Stimulated activated naive B cell treated with anti-CD40 and anti-IgM and Interleukin-4, amounts not matched to agents 10 μg/mL and 1 μg/mL and 100 μg/mL, for 72 hours (primary cell): ENCODE measurements around the gene MRPL55.

ENCODE experiments used
- ATAC-seq, 2 donors: fragments of 150-1000 bp; cut with Tn5 transposase; replicated peaks; 2 replicates each; pipeline ENCODE4 v1.10.0; 2021; ENCODE audit warnings: moderate library complexity in 1 of 2
- DNase-seq: peaks from one replicate; pipeline ENCODE4 v3.0.0; 2021
- H3K27ac Mint-ChIP-seq: one replicate; pipeline ENCODE4 v1.8.0; 2022; ENCODE audit warnings: mild to moderate bottlenecking, mixed read lengths
- H3K27me3 Mint-ChIP-seq, 2 donors: one replicate each; pipeline ENCODE4 v1.8.0; 2022; ENCODE audit warnings: mixed read lengths in 2 of 2
- H3K36me3 Mint-ChIP-seq, 2 donors: one replicate each; pipeline ENCODE4 v1.8.0; 2022; ENCODE audit warnings: mixed read lengths in 2 of 2, mild to moderate bottlenecking in 1 of 2
- H3K4me1 Mint-ChIP-seq, 2 donors: one replicate each; pipeline ENCODE4 v1.8.0; 2022; ENCODE audit warnings: mixed read lengths in 2 of 2, mild to moderate bottlenecking in 1 of 2
- H3K4me3 Mint-ChIP-seq, 2 donors: one replicate each; pipeline ENCODE4 v1.8.0; 2022; ENCODE audit warnings: mild to moderate bottlenecking in 2 of 2, mixed read lengths in 2 of 2, moderate library complexity in 1 of 2
- H3K9me3 Mint-ChIP-seq, 2 donors: one replicate each; pipeline ENCODE4 v1.8.0; 2022; ENCODE audit warnings: mixed read lengths in 2 of 2, mild to moderate bottlenecking in 1 of 2

Gene MRPL55

GRCh38 chr1:228095161-228095560 is 13.9 kb downstream of the MRPL55 start:
- Mint-ChIP-seq H3K9me3 (peaks cover 10 to 12% of the 10 kb centered on the region in 2 donors), H3K27me3 (no peaks in the 10 kb centered on the region), H3K27ac (peak overlapping the region; percentile 34), H3K4me3 (no peak overlapping the region), H3K4me1 (peaks cover 29 to 70% of the 10 kb centered on the region in 2 donors), H3K36me3 (peaks cover 58 to 71% of the 10 kb centered on the region in 2 donors)
- DNase-seq (no peak), ATAC-seq (no peak)

GRCh38 chr1:228094432-228095016 is 14.6 kb downstream of the MRPL55 start:
- Mint-ChIP-seq H3K27ac (peak overlapping the region; percentile 34), H3K9me3 (peaks cover 10 to 12% of the 10 kb centered on the region in 2 donors), H3K27me3 (no peaks in the 10 kb centered on the region), H3K4me1 (peaks cover 34 to 70% of the 10 kb centered on the region in 2 donors), H3K4me3 (no peak overlapping the region), H3K36me3 (peaks cover 52 to 71% of the 10 kb centered on the region in 2 donors)
- DNase-seq = no peak
- no peak for ATAC-seq

- Mint-ChIP-seq H3K4me3 (no peak overlapping the region), H3K27ac (no peak overlapping the region), H3K4me1 (peaks cover 40 to 73% of the 10 kb centered on the region in 2 donors), H3K27me3 (no peaks in the 10 kb centered on the region), H3K9me3 (peaks cover 10 to 12% of the 10 kb centered on the region in 2 donors), H3K36me3 (peaks cover 45 to 70% of the 10 kb centered on the region in 2 donors)
- ATAC-seq = no peak
- no peak for DNase-seq
Observed at GRCh38 chr1:228093050-228093906, 15.8 kb downstream of the MRPL55 start.

- DNase-seq = no peak
- H3K27ac Mint-ChIP-seq = no peak overlapping the region
- ATAC-seq = no peak
- H3K27me3 Mint-ChIP-seq = no peaks in the 10 kb centered on the region
- H3K4me1 Mint-ChIP-seq = peaks cover 46 to 79% of the 10 kb centered on the region in 2 donors
- H3K36me3 Mint-ChIP-seq = peaks cover 46 to 72% of the 10 kb centered on the region in 2 donors
- H3K9me3 Mint-ChIP-seq = peaks cover 10 to 12% of the 10 kb centered on the region in 2 donors
- no peak overlapping the region for H3K4me3 Mint-ChIP-seq
Observed at GRCh38 chr1:228092342-228093049, 16.6 kb downstream of the MRPL55 start.

GRCh38 chr1:228091084-228091483 is 18.0 kb downstream of the MRPL55 start:
- H3K4me1 Mint-ChIP-seq = peaks cover 51 to 80% of the 10 kb centered on the region in 2 donors
- peaks cover 44 to 67% of the 10 kb centered on the region in 2 donors for H3K36me3 Mint-ChIP-seq
- DNase-seq (no peak), ATAC-seq (no peak)
- no peaks in the 10 kb centered on the region for H3K27me3 Mint-ChIP-seq
- peaks cover 10 to 12% of the 10 kb centered on the region in 2 donors for H3K9me3 Mint-ChIP-seq
- no peak overlapping the region for H3K27ac Mint-ChIP-seq
- no peak overlapping the region for H3K4me3 Mint-ChIP-seq

- H3K36me3 Mint-ChIP-seq = peaks cover 40 to 65% of the 10 kb centered on the region in 2 donors
Observed at GRCh38 chr1:228090613-228091081, 18.5 kb downstream of the MRPL55 start.

GRCh38 chr1:228089519-228090380 is 19.3 kb downstream of the MRPL55 start:
- Mint-ChIP-seq H3K9me3 (peaks cover 5 to 6% of the 10 kb centered on the region in 2 donors), H3K27me3 (no peaks in the 10 kb centered on the region), H3K4me3 (peak overlapping the region; percentile 51 to 62), H3K27ac (peak overlapping the region; percentile 84), H3K36me3 (peaks cover 31 to 65% of the 10 kb centered on the region in 2 donors), H3K4me1 (peaks cover 51 to 80% of the 10 kb centered on the region in 2 donors)
- DNase-seq (no peak), ATAC-seq (peak; percentile 83 to 87)

More at GRCh38 chr1:228090613-228091081, 18.5 kb downstream of the MRPL55 start:
- H3K27ac Mint-ChIP-seq = peak overlapping the region; percentile 42
- H3K9me3 Mint-ChIP-seq = peaks cover 10 to 11% of the 10 kb centered on the region in 2 donors
- H3K27me3 Mint-ChIP-seq = no peaks in the 10 kb centered on the region
- DNase-seq = no peak
- peaks cover 48 to 80% of the 10 kb centered on the region in 2 donors for H3K4me1 Mint-ChIP-seq
- ATAC-seq = peak in 1 of 2 donors; percentile 35
- peak overlapping the region in 1 of 2 donors; percentile 6 for H3K4me3 Mint-ChIP-seq

- H3K36me3 Mint-ChIP-seq = peaks cover 23 to 65% of the 10 kb centered on the region in 2 donors
- DNase-seq = no peak
- peak overlapping the region; percentile 51 to 62 for H3K4me3 Mint-ChIP-seq
Observed at GRCh38 chr1:228088586-228089498, 20.3 kb downstream of the MRPL55 start.

GRCh38 chr1:228087771-228088251 is 21.3 kb downstream of the MRPL55 start:
- Mint-ChIP-seq H3K27me3 (no peaks in the 10 kb centered on the region), H3K36me3 (peaks cover 25 to 71% of the 10 kb centered on the region in 2 donors), H3K4me3 (peak overlapping the region; percentile 60 to 68), H3K4me1 (peaks cover 62 to 93% of the 10 kb centered on the region in 2 donors), H3K9me3 (no peaks in the 10 kb centered on the region), H3K27ac (peak overlapping the region; percentile 39)
- ATAC-seq (peak in 1 of 2 donors; percentile 21), DNase-seq (no peak)

More at GRCh38 chr1:228088586-228089498, 20.3 kb downstream of the MRPL55 start:
- ATAC-seq = peak in 1 of 2 donors; percentile 22
- no peaks in the 10 kb centered on the region for H3K9me3 Mint-ChIP-seq
- no peaks in the 10 kb centered on the region for H3K27me3 Mint-ChIP-seq
- peak overlapping the region; percentile 80 for H3K27ac Mint-ChIP-seq
- H3K4me1 Mint-ChIP-seq = peaks cover 60 to 88% of the 10 kb centered on the region in 2 donors

- H3K27me3 Mint-ChIP-seq = no peaks in the 10 kb centered on the region
- ATAC-seq = no peak
- peaks cover 13 to 53% of the 10 kb centered on the region in 2 donors for H3K36me3 Mint-ChIP-seq
- H3K27ac Mint-ChIP-seq = peak overlapping the region; percentile 96
- no peak for DNase-seq
- no peaks in the 10 kb centered on the region for H3K9me3 Mint-ChIP-seq
- H3K4me3 Mint-ChIP-seq = peak overlapping the region; percentile 94 to 96
- peaks cover 56 to 82% of the 10 kb centered on the region in 2 donors for H3K4me1 Mint-ChIP-seq
Observed at GRCh38 chr1:228085287-228085951, 23.7 kb downstream of the MRPL55 start.

GRCh38 chr1:228084797-228085196 is 24.3 kb downstream of the MRPL55 start:
- Mint-ChIP-seq H3K36me3 (peaks cover 13 to 51% of the 10 kb centered on the region in 2 donors), H3K27me3 (no peaks in the 10 kb centered on the region), H3K27ac (peak overlapping the region; percentile 96), H3K4me3 (peak overlapping the region; percentile 94 to 96), H3K9me3 (no peaks in the 10 kb centered on the region), H3K4me1 (peaks cover 51 to 82% of the 10 kb centered on the region in 2 donors)
- ATAC-seq (no peak), DNase-seq (no peak)

GRCh38 chr1:228084325-228084724 is 24.8 kb downstream of the MRPL55 start:
- ATAC-seq (no peak), DNase-seq (no peak)
- Mint-ChIP-seq H3K9me3 (no peaks in the 10 kb centered on the region), H3K4me3 (peak overlapping the region; percentile 94 to 96), H3K36me3 (peaks cover 13 to 47% of the 10 kb centered on the region in 2 donors), H3K4me1 (peaks cover 47 to 77% of the 10 kb centered on the region in 2 donors), H3K27ac (peak overlapping the region; percentile 96), H3K27me3 (no peaks in the 10 kb centered on the region)
